CD14-positive monocyte (primary cell): ENCODE results near the gene ACMSD. TPM values are rescaled to one million over a fixed set of nuclear protein-coding genes. Genes with fewer than 3 reads are reported as not detected.

Source experiments
- DNase-seq, 3 donors: peaks; one replicate each; pipeline ENCODE4 v3.0.0-alpha.2; 2011 to 2022
- H2AFZ ChIP-seq: 2 replicates; pipeline ENCODE4 v1.6.0; 2012; ENCODE audit warnings: mild to moderate bottlenecking, low read depth, low read length, inconsistent platforms; ENCODE audit not compliant: insufficient read depth, poor library complexity, severe bottlenecking
- H3K27ac ChIP-seq, 2 donors: 1 replicate in 1 of 2; 2 replicates in 1 of 2; pipeline ENCODE4 v1.5.1; 2012 to 2013; ENCODE audit warnings: low read length in 2 of 2, control low read depth in 1 of 2, inconsistent platforms in 1 of 2, low read depth in 1 of 2, mild to moderate bottlenecking in 1 of 2
- H3K27me3 ChIP-seq, 2 donors: one replicate each; pipeline versions ENCODE4 v1.6.0 to v1.6.1; 2011 to 2013; ENCODE audit warnings: low read length in 2 of 2; ENCODE audit not compliant: control insufficient read depth in 2 of 2, insufficient read depth in 2 of 2
- H3K36me3 ChIP-seq, 2 donors: replicated peaks in 1 of 2; 1 replicate in 1 of 2; 2 replicates in 1 of 2; pipeline versions ENCODE4 v1.5.1 to v1.6.1; 2012 to 2013; ENCODE audit warnings: low read length in 2 of 2, control low read depth in 1 of 2, inconsistent platforms in 1 of 2, mild to moderate bottlenecking in 1 of 2; ENCODE audit not compliant: insufficient read depth in 2 of 2, control insufficient read depth in 1 of 2
- H3K4me1 ChIP-seq, 2 donors: 1 replicate in 1 of 2; 2 replicates in 1 of 2; pipeline versions ENCODE4 v1.5.1 to v1.6.1; 2012 to 2013; ENCODE audit warnings: low read length in 2 of 2, control low read depth in 1 of 2, inconsistent platforms in 1 of 2, mild to moderate bottlenecking in 1 of 2, moderate library complexity in 1 of 2; ENCODE audit not compliant: insufficient read depth in 2 of 2, control insufficient read depth in 1 of 2
- H3K4me2 ChIP-seq: replicated peaks from 2 replicates; pipeline ENCODE3; 2012; ENCODE audit warnings: low read length, moderate library complexity, mild to moderate bottlenecking; ENCODE audit not compliant: poor library complexity, severe bottlenecking; ENCODE audit errors: extremely low read depth
- H3K4me3 ChIP-seq, 3 experiments: fragments of 200-600 bp in 1 of 3; sonication (generic) in 1 of 3; replicated peaks in 1 of 3; 1 replicate in 2 of 3; 2 replicates in 1 of 3; pipeline ENCODE4 v1.5.1; 2011 to 2013; ENCODE audit warnings: low read length in 3 of 3, mild to moderate bottlenecking in 3 of 3, control low read depth in 2 of 3, low read depth in 2 of 3, inconsistent platforms in 1 of 3, moderate library complexity in 1 of 3
- H3K79me2 ChIP-seq: 2 replicates; pipeline ENCODE4 v1.6.0; 2012; ENCODE audit warnings: mild to moderate bottlenecking, control low read depth, inconsistent platforms, low read length, moderate library complexity; ENCODE audit not compliant: insufficient read depth
- H3K9ac ChIP-seq: 2 replicates; pipeline ENCODE4 v1.6.0; 2017; ENCODE audit warnings: low read length, mild to moderate bottlenecking; ENCODE audit not compliant: insufficient read depth, poor library complexity, severe bottlenecking
- H3K9me3 ChIP-seq, 2 donors: replicated peaks in 1 of 2; 1 replicate in 1 of 2; 2 replicates in 1 of 2; pipeline versions ENCODE4 v1.5.1 to v1.6.1; 2012 to 2013; ENCODE audit warnings: low read length in 2 of 2, control low read depth in 1 of 2; ENCODE audit not compliant: control insufficient read depth in 1 of 2, insufficient read depth in 1 of 2
- H4K20me1 ChIP-seq: 2 replicates; pipeline ENCODE4 v1.6.0; 2012; ENCODE audit warnings: mild to moderate bottlenecking, low read length, control low read depth, moderate library complexity; ENCODE audit not compliant: insufficient read depth
- H3K27ac Mint-ChIP-seq, 7 donors: one replicate each; pipeline ENCODE4 v1.8.0; 2020; ENCODE audit warnings: mild to moderate bottlenecking in 7 of 7, mixed read lengths in 7 of 7, moderate library complexity in 6 of 7, inconsistent platforms in 2 of 7
- H3K27me3 Mint-ChIP-seq, 3 donors: one replicate each; pipeline ENCODE4 v1.8.0; 2021 to 2022; ENCODE audit warnings: low read depth in 3 of 3, mild to moderate bottlenecking in 3 of 3, mixed read lengths in 3 of 3, moderate library complexity in 3 of 3, inconsistent platforms in 1 of 3
- H3K36me3 Mint-ChIP-seq, 2 donors: one replicate each; pipeline ENCODE4 v1.8.0; 2020; ENCODE audit warnings: mixed read lengths in 2 of 2, inconsistent platforms in 1 of 2, mild to moderate bottlenecking in 1 of 2
- H3K4me1 Mint-ChIP-seq: one replicate; pipeline ENCODE4 v1.8.0; 2020; ENCODE audit warnings: mild to moderate bottlenecking, mixed read lengths
- H3K4me3 Mint-ChIP-seq, 2 donors: one replicate each; pipeline ENCODE4 v1.8.0; 2020; ENCODE audit warnings: mild to moderate bottlenecking in 2 of 2, mixed read lengths in 2 of 2, moderate library complexity in 1 of 2
- H3K9me3 Mint-ChIP-seq, 7 donors: one replicate each; pipeline ENCODE4 v1.8.0; 2020 to 2022; ENCODE audit warnings: mixed read lengths in 7 of 7, mild to moderate bottlenecking in 6 of 7, moderate library complexity in 6 of 7, inconsistent platforms in 2 of 7
- WGBS: methylation state at CpG from one replicate; pipeline ENCODE4 v1.1.5; 2013; ENCODE audit warnings: missing lambda C conversion rate; ENCODE audit not compliant: insufficient coverage; 5-methylcytosine and 5-hydroxymethylcytosine counted together
- intact Hi-C, 2 donors: fragments of 100-400 bp; cut with micrococcal nuclease; formaldehyde crosslinking; loops; one replicate each; pipeline versions ENCODE4 v1.15.0 to v1.15.1; 2023
- polyA plus RNA-seq, 3 donors: library from polyadenylated mRNA; depleted of rRNA in 1 of 3; unstranded in 2 of 3; stranded (reverse) in 1 of 3; fragments of 300-500 nt in 2 of 3; fragments of >200 nt in 1 of 3; fragmentation: Illumina TruSeq in 2 of 3; gene quantifications; 1 replicate in 2 of 3; 2 replicates in 1 of 3; pipeline ENCODE4 v1.2.3, GENCODE V29; 2012 to 2021
- TF ChIP-seq, protein P1 (sequence below): fragments of 200-600 bp; IDR thresholded peaks from one replicate; pipeline ENCODE4 v1.8.0; 2022; ENCODE audit warnings: antibody characterized with exemption, mild to moderate bottlenecking

The ACMSD gene
- polyA plus RNA-seq, 3 donors: not detected

DNA sequence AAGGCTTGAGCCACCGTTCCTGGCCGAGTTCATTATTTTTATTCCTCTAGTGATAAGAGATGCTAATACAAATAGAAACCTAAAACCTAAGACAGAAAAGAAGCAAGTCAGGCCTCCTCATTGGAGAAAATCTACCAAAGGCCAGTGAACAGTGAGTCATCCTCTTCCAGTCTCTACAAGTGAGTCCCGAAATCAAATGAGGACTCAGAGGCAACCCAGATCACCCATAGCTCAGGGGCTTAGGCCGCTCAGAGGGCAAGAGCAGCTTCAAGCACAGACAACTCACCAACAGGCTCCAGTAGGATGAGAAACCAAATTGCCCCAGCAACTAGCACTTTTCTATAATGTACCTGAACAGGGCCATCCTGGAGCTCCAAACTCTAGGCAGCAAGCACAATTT lies 42.7 kb upstream of the ACMSD start:
- no peak for DNase-seq
- H3K27ac ChIP-seq: no peak overlapping the region
- H3K4me1 Mint-ChIP-seq: no peaks in the 10 kb centered on the region
- no peak overlapping the region for H3K9ac ChIP-seq
- intact Hi-C loops: no loop called here
- WGBS: 100% methylated on average over 1 of the region's 4 CpGs
- peaks cover 0 to 3% of the 10 kb centered on the region in 2 donors for H3K27me3 ChIP-seq
- H3K9me3 ChIP-seq: no peaks in the 10 kb centered on the region
- H3K27me3 Mint-ChIP-seq: peaks cover 2 to 4% (median 2%) of the 10 kb centered on the region in 3 donors
- H3K4me1 ChIP-seq: no peaks in the 10 kb centered on the region
- no peak overlapping the region for H3K4me2 ChIP-seq
- no peaks in the 10 kb centered on the region for H3K36me3 ChIP-seq
- no peaks in the 10 kb centered on the region for H3K79me2 ChIP-seq
- H2AFZ ChIP-seq: no peak overlapping the region
- H3K27ac Mint-ChIP-seq: peak overlapping the region in 1 of 7 donors; percentile 0
- H3K9me3 Mint-ChIP-seq: peaks cover 0 to 3% (median 2%) of the 10 kb centered on the region in 7 donors
- TF ChIP-seq, protein P1, sequence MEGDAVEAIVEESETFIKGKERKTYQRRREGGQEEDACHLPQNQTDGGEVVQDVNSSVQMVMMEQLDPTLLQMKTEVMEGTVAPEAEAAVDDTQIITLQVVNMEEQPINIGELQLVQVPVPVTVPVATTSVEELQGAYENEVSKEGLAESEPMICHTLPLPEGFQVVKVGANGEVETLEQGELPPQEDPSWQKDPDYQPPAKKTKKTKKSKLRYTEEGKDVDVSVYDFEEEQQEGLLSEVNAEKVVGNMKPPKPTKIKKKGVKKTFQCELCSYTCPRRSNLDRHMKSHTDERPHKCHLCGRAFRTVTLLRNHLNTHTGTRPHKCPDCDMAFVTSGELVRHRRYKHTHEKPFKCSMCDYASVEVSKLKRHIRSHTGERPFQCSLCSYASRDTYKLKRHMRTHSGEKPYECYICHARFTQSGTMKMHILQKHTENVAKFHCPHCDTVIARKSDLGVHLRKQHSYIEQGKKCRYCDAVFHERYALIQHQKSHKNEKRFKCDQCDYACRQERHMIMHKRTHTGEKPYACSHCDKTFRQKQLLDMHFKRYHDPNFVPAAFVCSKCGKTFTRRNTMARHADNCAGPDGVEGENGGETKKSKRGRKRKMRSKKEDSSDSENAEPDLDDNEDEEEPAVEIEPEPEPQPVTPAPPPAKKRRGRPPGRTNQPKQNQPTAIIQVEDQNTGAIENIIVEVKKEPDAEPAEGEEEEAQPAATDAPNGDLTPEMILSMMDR: no peak
- H3K4me3 ChIP-seq: no peak overlapping the region
- no peaks in the 10 kb centered on the region for H4K20me1 ChIP-seq
- no peaks in the 10 kb centered on the region for H3K36me3 Mint-ChIP-seq
- H3K4me3 Mint-ChIP-seq: no peak overlapping the region

DNA sequence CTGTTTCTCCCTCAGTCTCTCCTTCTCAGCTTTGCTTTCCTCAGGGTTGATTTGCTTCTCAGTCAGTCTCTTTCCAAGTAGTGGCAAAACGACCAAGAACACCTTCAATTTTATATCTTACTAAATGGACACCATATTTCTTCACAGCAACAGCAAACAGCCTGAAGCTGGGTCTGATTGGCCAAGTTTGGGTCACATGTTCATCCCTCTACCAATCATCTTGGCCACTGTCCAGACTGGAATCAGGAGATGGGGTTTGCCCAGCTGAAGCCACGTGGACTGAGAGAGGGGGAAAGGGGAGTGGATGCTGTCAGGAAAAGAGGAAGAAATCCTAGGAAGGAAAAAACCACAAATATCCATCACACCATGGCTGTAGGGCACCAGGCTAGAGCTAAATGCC lies 42.0 kb upstream of the ACMSD start:
- 78% methylated on average over 1 of the region's 2 CpGs for WGBS
- Histone ChIP-seq H3K27me3 (peaks cover 0 to 3% of the 10 kb centered on the region in 2 donors), H3K36me3 (no peaks in the 10 kb centered on the region), H3K4me1 (no peaks in the 10 kb centered on the region), H3K4me2 (no peak overlapping the region), H3K4me3 (no peak overlapping the region), H3K9me3 (no peaks in the 10 kb centered on the region), H4K20me1 (no peaks in the 10 kb centered on the region), H3K27ac (no peak overlapping the region), H2AFZ (no peak overlapping the region), H3K79me2 (no peaks in the 10 kb centered on the region), H3K9ac (no peak overlapping the region)
- peaks cover 0 to 3% (median 2%) of the 10 kb centered on the region in 7 donors for H3K9me3 Mint-ChIP-seq
- intact Hi-C loops: no loop called here
- no peak overlapping the region for H3K4me3 Mint-ChIP-seq
- TF ChIP-seq, protein P1: no peak
- peaks cover 0 to 4% (median 1%) of the 10 kb centered on the region in 3 donors for H3K27me3 Mint-ChIP-seq
- H3K36me3 Mint-ChIP-seq: no peaks in the 10 kb centered on the region
- DNase-seq: no peak
- H3K27ac Mint-ChIP-seq: peak overlapping the region in 1 of 7 donors; percentile 11
- no peaks in the 10 kb centered on the region for H3K4me1 Mint-ChIP-seq
